ENCODE measurements around the gene MIX23. TPM values are rescaled to one million over a fixed set of nuclear protein-coding genes. Genes with fewer than 3 reads are reported as not detected.

The MIX23 gene
- total RNA-seq, 1 experiment from 2014 or later: 94.4 TPM

DNA sequence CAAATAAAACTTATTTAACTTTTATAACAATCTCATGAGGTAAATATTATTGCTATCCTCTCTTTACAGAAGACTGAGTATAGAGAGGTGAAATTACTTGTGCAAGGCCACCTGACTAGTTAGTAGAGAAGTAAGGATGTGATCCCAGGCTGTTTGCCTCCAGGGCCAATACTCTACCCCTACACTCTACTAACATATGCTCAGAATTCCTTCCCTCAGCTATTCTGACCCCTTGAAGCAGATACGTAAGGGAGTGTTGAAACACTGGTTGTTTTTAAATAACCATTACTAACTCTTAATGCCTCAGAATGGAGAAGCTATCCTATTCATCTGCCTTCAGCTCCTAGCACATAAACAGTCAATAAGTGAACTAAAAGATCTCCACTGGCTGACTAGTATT, 33.9 kb downstream of the MIX23 start:
- BruUV-seq (replicated peaks): no TSS peak
- ChIA-PET CTCF (interaction anchor here (0.5 to 3.2 kb wide), 7 partner anchors 10 to 96 kb away, joined by 3 to 34 read pairs (median 3); partner anchors contain the start of gene MIX23), POLR2A (interaction anchor here (0.7 to 11.3 kb wide), 8 partner anchors 14 to 43 kb away, joined by 3 to 89 read pairs (median 3); partner anchors contain the start of genes CSTA, FAM162A and MIX23)
- H3K4me3 Mint-ChIP-seq (ENCODE audit: unreplicated experiment): no peak overlapping the region
- DNase-seq (ENCODE audit: unreplicated experiment): no peak
- H3K36me3 Mint-ChIP-seq (ENCODE audit: insufficient read depth, unreplicated experiment): no peaks in the 10 kb centered on the region
- H3K27me3 Mint-ChIP-seq (ENCODE audit: insufficient read depth, unreplicated experiment): no peaks in the 10 kb centered on the region
- intact Hi-C loops (cut with micrococcal nuclease): no loop called here
- TF ChIP-seq CTCF (IDR thresholded peaks at IDR 0.05; ENCODE audit: unreplicated experiment): no peak
- H3K4me1 Mint-ChIP-seq (ENCODE audit: insufficient read depth, unreplicated experiment): peaks cover 16% of the 10 kb centered on the region
- H3K9me3 Mint-ChIP-seq (ENCODE audit: unreplicated experiment): peaks cover 10% of the 10 kb centered on the region
- no peak overlapping the region for H3K27ac Mint-ChIP-seq (ENCODE audit: low read depth, unreplicated experiment)

DNA sequence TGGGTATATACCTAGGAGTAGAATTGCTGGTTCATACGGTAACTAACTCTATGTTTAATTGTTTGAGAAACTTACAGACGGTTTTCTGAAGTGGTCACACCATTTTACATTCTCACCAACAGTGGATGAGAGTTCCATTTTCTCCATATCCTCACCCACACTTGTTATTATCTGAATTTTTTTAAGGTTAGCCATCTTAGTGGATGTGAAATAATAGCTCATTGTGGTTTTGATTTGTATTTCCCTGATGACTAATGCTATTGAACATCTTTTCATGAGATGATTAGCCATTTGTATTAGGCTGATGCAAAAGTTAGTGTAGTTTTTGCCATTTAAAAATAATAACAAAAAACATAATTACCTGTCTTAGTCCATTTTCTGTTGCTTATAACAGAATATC, 39.4 kb downstream of the MIX23 start:
- no peak overlapping the region for H3K4me3 Mint-ChIP-seq (ENCODE audit: unreplicated experiment)
- no peak for TF ChIP-seq CTCF (IDR thresholded peaks at IDR 0.05; ENCODE audit: unreplicated experiment)

GRCh38 chr3:122342803-122343202, 40.2 kb downstream of the MIX23 start:
- TF ChIP-seq CTCF (IDR thresholded peaks at IDR 0.05; ENCODE audit: unreplicated experiment): no peak
- DNase-seq (ENCODE audit: unreplicated experiment): no peak
- BruUV-seq (replicated peaks): no TSS peak
- H3K4me3 Mint-ChIP-seq (ENCODE audit: unreplicated experiment): no peak overlapping the region
- POLR2A ChIA-PET: interaction anchor here (0.7 to 1.7 kb wide), 4 partner anchors 8 to 35 kb away, joined by 3 to 4 read pairs (median 3); partner anchors contain the start of gene CSTA
- H3K27ac Mint-ChIP-seq (ENCODE audit: low read depth, unreplicated experiment): no peak overlapping the region
- H3K27me3 Mint-ChIP-seq (ENCODE audit: insufficient read depth, unreplicated experiment): no peaks in the 10 kb centered on the region
- H3K9me3 Mint-ChIP-seq (ENCODE audit: unreplicated experiment): peaks cover 13% of the 10 kb centered on the region
- peaks cover 38% of the 10 kb centered on the region for H3K36me3 Mint-ChIP-seq (ENCODE audit: insufficient read depth, unreplicated experiment)
- intact Hi-C loops (cut with micrococcal nuclease): no loop called here
- H3K4me1 Mint-ChIP-seq (ENCODE audit: insufficient read depth, unreplicated experiment): no peaks in the 10 kb centered on the region
- CTCF ChIA-PET: interaction anchor here (0.8 to 2.1 kb wide), 4 partner anchors 8 to 37 kb away, joined by 3 to 12 read pairs (median 4); no protein-coding TSS in a partner anchor

More for the DNA sequence above, 39.4 kb downstream of the MIX23 start:
- no peak for DNase-seq (ENCODE audit: unreplicated experiment)
- Mint-ChIP-seq H3K4me1 (ENCODE audit: insufficient read depth, unreplicated experiment) (no peaks in the 10 kb centered on the region), H3K27me3 (ENCODE audit: insufficient read depth, unreplicated experiment) (no peaks in the 10 kb centered on the region), H3K27ac (ENCODE audit: low read depth, unreplicated experiment) (no peak overlapping the region), H3K9me3 (ENCODE audit: unreplicated experiment) (peaks cover 17% of the 10 kb centered on the region), H3K36me3 (ENCODE audit: insufficient read depth, unreplicated experiment) (peaks cover 36% of the 10 kb centered on the region)
- TSS peak; percentile 6 for BruUV-seq (replicated peaks)
- POLR2A ChIA-PET: interaction anchor here (0.7 to 1.8 kb wide), 3 partner anchors 15 to 32 kb away, joined by 3 to 4 read pairs (median 3); partner anchors contain the start of gene CSTA
- CTCF ChIA-PET: interaction anchor here (1.8 to 2.1 kb wide), 2 partner anchors 16 to 38 kb away, joined by 5 to 12 read pairs; no protein-coding TSS in a partner anchor
- intact Hi-C loops (cut with micrococcal nuclease): no loop called here

- peaks cover 29% of the 10 kb centered on the region for H3K4me1 Mint-ChIP-seq (ENCODE audit: insufficient read depth, unreplicated experiment)
- no peaks in the 10 kb centered on the region for H3K9me3 Mint-ChIP-seq (ENCODE audit: unreplicated experiment)
- no peak overlapping the region for H3K4me3 Mint-ChIP-seq (ENCODE audit: unreplicated experiment)
- no peak overlapping the region for H3K27ac Mint-ChIP-seq (ENCODE audit: low read depth, unreplicated experiment)
- no peaks in the 10 kb centered on the region for H3K27me3 Mint-ChIP-seq (ENCODE audit: insufficient read depth, unreplicated experiment)
- H3K36me3 Mint-ChIP-seq (ENCODE audit: insufficient read depth, unreplicated experiment): peaks cover 72% of the 10 kb centered on the region
- CTCF ChIA-PET: interaction anchor here (1.2 to 1.5 kb wide), 2 partner anchors 27 to 52 kb away, joined by 5 read pairs; partner anchors contain the start of gene FAM162A
- intact Hi-C loops (cut with micrococcal nuclease): no loop called here
- BruUV-seq (replicated peaks): no TSS peak
- POLR2A ChIA-PET: interaction anchor here (0.6 to 1.3 kb wide), 3 partner anchors 25 to 84 kb away, joined by 3 to 4 read pairs (median 3); partner anchors contain the start of gene WDR5B
- TF ChIP-seq CTCF (IDR thresholded peaks at IDR 0.05; ENCODE audit: unreplicated experiment): no peak
- no peak for DNase-seq (ENCODE audit: unreplicated experiment)
Observed at GRCh38 chr3:122332551-122332950, 50.5 kb downstream of the MIX23 start.
